ENCODE measurements around the gene INCENP. TPM values are rescaled to one million over a fixed set of nuclear protein-coding genes. Genes with fewer than 3 reads are reported as not detected.
"Not testable (repeated sequence)": the region's sequence is repeated elsewhere in the genome, so short reads cannot be mapped to it uniquely, and the experiment has no call there.

INCENP gene
- polyA plus RNA-seq (ENCODE audit: low read depth in 6 of 6): 1 to 10 TPM in 5 of 6 donors, not detected in 1; 1.3 to 2.8 (median 2.0) TPM

DNA sequence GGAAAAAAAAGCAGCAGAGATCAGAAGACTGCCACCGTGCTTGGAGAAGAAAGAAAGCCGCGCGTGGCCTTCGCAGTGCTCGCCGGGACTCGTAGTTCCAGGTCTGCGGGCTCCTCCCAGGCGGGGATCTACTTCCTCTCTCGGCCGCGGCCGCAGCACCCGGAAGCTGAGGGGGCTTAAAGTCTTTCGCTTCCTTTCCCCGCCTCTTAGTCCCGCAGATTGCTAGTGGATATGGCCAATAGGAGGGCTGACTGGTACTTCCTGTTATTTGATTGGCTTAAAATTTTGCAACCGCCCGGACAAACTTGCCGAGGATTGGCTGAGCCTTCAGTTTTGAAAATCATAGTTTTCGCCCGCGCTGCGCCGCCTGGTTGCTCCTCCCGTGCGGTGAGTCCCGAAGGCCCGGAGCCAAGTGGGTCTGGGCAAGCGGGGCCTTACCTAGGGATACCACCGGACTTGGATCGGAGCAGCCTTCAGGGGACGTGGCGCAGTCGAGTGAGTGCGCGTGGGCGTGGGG, at the start of gene INCENP:
TSS of gene INCENP (plus strand) at position 343 of the 517 bp plus-strand sequence. CDS start 4,151 bp downstream, outside the sequence.
- ATAC-seq (ENCODE audit: low read depth in 2 of 2) (peak; percentile 99), DNase-seq (peak; percentile 96)
- H3K27ac Mint-ChIP-seq: peak within 1 kb of the TSS; percentile 80 to 98 (median 88)
- H3K4me3 Mint-ChIP-seq: peak within 1 kb of the TSS; percentile 93 to 99 (median 96)
- H3K27me3 Mint-ChIP-seq: no peaks in the 10 kb centered on the region
- H3K36me3 Mint-ChIP-seq: peaks cover 0 to 5% of the 10 kb centered on the region in 2 donors
- H3K9me3 Mint-ChIP-seq: no peaks in the 10 kb centered on the region
- H3K4me1 Mint-ChIP-seq: peaks cover 19 to 34% (median 24%) of the 10 kb centered on the region in 3 donors

GRCh38 chr11:62075438-62075837, 48.4 kb upstream of the INCENP start:
- H3K9me3 Mint-ChIP-seq: no peaks in the 10 kb centered on the region
- H3K36me3 Mint-ChIP-seq: no peaks in the 10 kb centered on the region
- no peak for DNase-seq
- H3K4me3 Mint-ChIP-seq: no peak overlapping the region
- no peak for ATAC-seq (ENCODE audit: low read depth in 2 of 2)
- peaks cover 0 to 3% (median 2%) of the 10 kb centered on the region in 3 donors for H3K27me3 Mint-ChIP-seq
- H3K27ac Mint-ChIP-seq: peak overlapping the region in 3 of 6 donors; percentile 28 to 78 (median 33)
- no peaks in the 10 kb centered on the region for H3K4me1 Mint-ChIP-seq

DNA sequence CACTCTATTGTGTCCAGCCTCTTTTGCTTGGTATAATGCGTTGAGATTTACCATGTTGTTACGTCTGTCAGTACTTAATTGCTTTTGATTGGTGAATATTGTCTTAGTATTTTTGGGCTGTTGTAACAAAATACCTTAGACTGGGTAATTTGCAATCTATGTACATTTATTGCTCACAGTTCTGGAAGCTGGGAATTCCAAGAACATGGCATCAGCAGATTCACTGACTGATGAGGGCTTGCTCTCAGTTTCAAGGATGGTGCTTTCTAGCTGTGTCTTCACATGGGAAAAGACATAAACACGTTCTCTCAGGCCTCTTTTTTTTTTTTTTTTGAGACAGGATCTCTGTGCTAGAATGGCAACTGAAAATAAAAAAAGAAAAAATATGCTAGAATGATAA, 46.7 kb upstream of the INCENP start:
- Mint-ChIP-seq H3K9me3 (no peaks in the 10 kb centered on the region), H3K4me3 (no peak overlapping the region), H3K27me3 (peaks cover 0 to 5% (median 5%) of the 10 kb centered on the region in 3 donors), H3K27ac (peak overlapping the region in 1 of 6 donors; percentile 32), H3K4me1 (peaks cover 0 to 8% (median 6%) of the 10 kb centered on the region in 3 donors), H3K36me3 (no peaks in the 10 kb centered on the region)
- no peak for ATAC-seq (ENCODE audit: low read depth in 2 of 2)
- no peak for DNase-seq

- ATAC-seq (ENCODE audit: low read depth in 2 of 2) (peak; percentile 76 to 82), DNase-seq (peak; percentile 74)
- H3K27ac Mint-ChIP-seq: peak overlapping the region in 4 of 6 donors; percentile 21 to 86 (median 76)
- no peaks in the 10 kb centered on the region for H3K36me3 Mint-ChIP-seq
- no peaks in the 10 kb centered on the region for H3K9me3 Mint-ChIP-seq
- H3K4me1 Mint-ChIP-seq: peaks cover 0 to 8% (median 6%) of the 10 kb centered on the region in 3 donors
- peak overlapping the region in 7 of 8 donors; percentile 7 to 73 (median 35) for H3K4me3 Mint-ChIP-seq
- peaks cover 0 to 5% (median 5%) of the 10 kb centered on the region in 3 donors for H3K27me3 Mint-ChIP-seq
Measured at GRCh38 chr11:62081378-62082291, 42.2 kb upstream of the INCENP start.

- no peak for DNase-seq
- ATAC-seq (ENCODE audit: low read depth in 2 of 2): no peak
- peak overlapping the region in 4 of 6 donors; percentile 21 to 86 (median 76) for H3K27ac Mint-ChIP-seq
- no peaks in the 10 kb centered on the region for H3K9me3 Mint-ChIP-seq
- peak overlapping the region in 5 of 8 donors; percentile 7 to 73 (median 39) for H3K4me3 Mint-ChIP-seq
- no peaks in the 10 kb centered on the region for H3K36me3 Mint-ChIP-seq
- H3K4me1 Mint-ChIP-seq: peaks cover 0 to 8% (median 6%) of the 10 kb centered on the region in 3 donors
- H3K27me3 Mint-ChIP-seq: peaks cover 0 to 5% (median 5%) of the 10 kb centered on the region in 3 donors
Measured at GRCh38 chr11:62082292-62082657, 41.5 kb upstream of the INCENP start.

- DNase-seq; H3K27me3 Mint-ChIP-seq; H3K4me3 Mint-ChIP-seq; H3K36me3 Mint-ChIP-seq; ATAC-seq (ENCODE audit: low read depth in 2 of 2); H3K4me1 Mint-ChIP-seq: not testable (repeated sequence)
- peak overlapping the region in 1 of 6 donors; percentile 22 for H3K27ac Mint-ChIP-seq
- peaks cover 0 to 15% (median 8%) of the 10 kb centered on the region in 7 donors for H3K9me3 Mint-ChIP-seq
Measured at GRCh38 chr11:62084801-62085200, 39.0 kb upstream of the INCENP start.

- no peak overlapping the region for H3K4me3 Mint-ChIP-seq
- H3K36me3 Mint-ChIP-seq: no peaks in the 10 kb centered on the region
- no peak overlapping the region for H3K27ac Mint-ChIP-seq
- no peak for DNase-seq
- H3K4me1 Mint-ChIP-seq: no peaks in the 10 kb centered on the region
- ATAC-seq (ENCODE audit: low read depth in 2 of 2): no peak
- peaks cover 0 to 19% (median 10%) of the 10 kb centered on the region in 7 donors for H3K9me3 Mint-ChIP-seq
- peaks cover 0 to 6% (median 0%) of the 10 kb centered on the region in 3 donors for H3K27me3 Mint-ChIP-seq
Measured at GRCh38 chr11:62087694-62088093, 36.1 kb upstream of the INCENP start.

DNA sequence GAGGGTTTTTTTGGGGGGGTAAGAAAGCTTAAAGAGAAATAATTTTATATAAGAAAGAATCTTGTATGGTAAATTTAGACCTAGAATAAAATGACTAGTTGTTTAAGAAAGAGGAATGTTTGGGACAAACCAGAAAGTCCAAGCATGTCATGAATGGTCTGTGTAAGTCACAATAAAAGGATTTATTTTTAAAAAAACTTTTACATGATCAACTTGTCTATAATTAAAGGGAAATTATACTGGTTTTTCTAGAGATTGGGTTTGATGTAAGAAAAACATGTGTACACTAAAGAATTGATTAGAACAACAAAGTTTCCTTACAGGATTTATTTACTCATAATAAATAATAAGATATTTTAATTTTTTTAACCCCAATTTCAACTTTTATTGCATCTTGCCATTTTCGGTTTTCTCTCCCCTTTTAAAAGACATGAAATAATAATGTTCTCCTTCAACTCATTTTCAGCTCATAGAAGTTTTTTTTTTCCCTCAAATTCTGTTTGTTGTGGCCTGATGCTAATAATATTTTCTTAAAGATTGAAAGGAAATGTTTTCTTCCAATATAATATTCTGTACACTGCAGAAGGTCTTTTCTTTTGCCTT, 35.4 kb upstream of the INCENP start:
- no peak for ATAC-seq (ENCODE audit: low read depth in 2 of 2)
- H3K4me1 Mint-ChIP-seq: no peaks in the 10 kb centered on the region
- H3K4me3 Mint-ChIP-seq: no peak overlapping the region
- no peaks in the 10 kb centered on the region for H3K36me3 Mint-ChIP-seq
- DNase-seq: no peak
- no peak overlapping the region for H3K27ac Mint-ChIP-seq
- peaks cover 0 to 6% (median 0%) of the 10 kb centered on the region in 3 donors for H3K27me3 Mint-ChIP-seq
- H3K9me3 Mint-ChIP-seq: peaks cover 0 to 19% (median 10%) of the 10 kb centered on the region in 7 donors

GRCh38 chr11:62103141-62103540, 20.7 kb upstream of the INCENP start:
- Mint-ChIP-seq H3K9me3 (no peaks in the 10 kb centered on the region), H3K27me3 (no peaks in the 10 kb centered on the region), H3K4me3 (no peak overlapping the region), H3K27ac (no peak overlapping the region), H3K36me3 (no peaks in the 10 kb centered on the region), H3K4me1 (peaks cover 4 to 11% (median 6%) of the 10 kb centered on the region in 3 donors)
- ATAC-seq (ENCODE audit: low read depth in 2 of 2) (no peak), DNase-seq (no peak)

- Mint-ChIP-seq H3K27ac (no peak overlapping the region), H3K27me3 (no peaks in the 10 kb centered on the region), H3K4me3 (no peak overlapping the region), H3K36me3 (no peaks in the 10 kb centered on the region), H3K9me3 (no peaks in the 10 kb centered on the region), H3K4me1 (peaks cover 4 to 11% (median 6%) of the 10 kb centered on the region in 3 donors)
- DNase-seq (no peak), ATAC-seq (ENCODE audit: low read depth in 2 of 2) (no peak)
Measured at GRCh38 chr11:62103986-62104385, 19.8 kb upstream of the INCENP start.

DNA sequence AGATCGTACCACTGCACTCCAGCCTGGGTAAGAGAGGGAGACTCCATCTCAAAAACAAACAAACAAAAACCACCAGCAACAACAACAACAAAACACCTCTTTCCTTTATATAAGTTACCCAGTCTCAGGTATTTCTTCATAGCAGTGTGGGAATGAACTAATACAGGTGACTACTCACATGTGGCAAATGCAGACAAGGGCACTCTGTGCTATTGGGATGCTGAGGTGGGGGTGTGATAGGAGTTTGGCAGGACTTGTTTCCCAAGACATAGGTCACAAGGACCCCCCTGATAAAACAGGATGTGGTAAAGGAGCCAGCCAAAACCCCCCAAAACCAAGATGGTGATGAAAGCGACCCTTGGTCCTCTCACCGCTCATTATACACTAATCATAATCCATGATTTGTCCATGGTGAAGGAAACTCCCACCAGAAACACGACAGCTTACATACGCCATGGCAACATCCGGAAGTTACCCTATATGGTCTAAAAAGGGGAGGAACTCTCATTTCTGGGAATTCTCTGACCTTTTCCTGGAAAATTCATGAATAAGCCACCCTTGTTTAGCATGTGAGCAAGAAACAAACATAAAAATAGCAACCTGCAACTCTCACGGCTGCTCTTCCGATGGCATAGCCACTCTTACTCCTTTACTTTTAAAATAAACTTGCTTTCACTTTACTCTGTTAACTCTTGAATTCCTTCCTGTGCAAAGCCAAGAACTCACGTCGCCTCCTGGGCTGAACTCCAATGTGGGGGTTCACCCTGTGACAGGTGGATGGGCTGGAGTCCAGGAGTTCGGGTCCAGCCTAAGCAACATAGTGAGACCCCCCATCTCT, 18.8 kb upstream of the INCENP start:
- peak overlapping the region in 3 of 8 donors; percentile 62 to 79 (median 73) for H3K4me3 Mint-ChIP-seq
- DNase-seq (no peak), ATAC-seq (ENCODE audit: low read depth in 2 of 2) (no peak)
- H3K4me1 Mint-ChIP-seq: peaks cover 4 to 11% (median 6%) of the 10 kb centered on the region in 3 donors
- H3K27me3 Mint-ChIP-seq: peaks cover 0 to 4% (median 0%) of the 10 kb centered on the region in 3 donors
- no peaks in the 10 kb centered on the region for H3K36me3 Mint-ChIP-seq
- peak overlapping the region in 3 of 6 donors; percentile 37 to 94 (median 79) for H3K27ac Mint-ChIP-seq
- no peaks in the 10 kb centered on the region for H3K9me3 Mint-ChIP-seq

DNA sequence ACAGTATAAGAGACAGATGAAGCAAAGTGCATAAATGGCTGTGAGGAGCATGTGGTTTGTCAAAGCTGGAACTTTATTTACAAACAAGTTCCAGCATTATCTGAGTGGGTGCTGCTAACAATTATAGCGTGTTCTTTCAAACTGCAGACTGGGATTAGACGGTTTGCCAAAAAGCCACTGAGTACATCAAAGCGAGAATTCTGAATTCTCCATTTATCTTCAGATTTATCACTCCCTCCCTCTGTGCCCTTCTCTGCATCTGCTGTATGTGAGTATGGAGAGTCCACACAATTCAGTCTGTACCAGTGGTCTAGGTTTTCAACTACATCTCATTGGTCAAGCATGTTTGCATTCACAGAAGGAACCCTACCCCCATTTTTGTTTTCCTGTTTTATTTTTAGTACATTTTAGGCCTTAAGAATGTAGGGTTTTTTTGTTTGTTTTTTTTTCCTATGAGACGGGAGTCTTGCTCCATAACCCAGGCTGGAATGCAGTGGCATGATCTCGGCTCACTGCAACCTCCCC, 18.1 kb upstream of the INCENP start:
- H3K4me1 Mint-ChIP-seq: peaks cover 4 to 11% (median 6%) of the 10 kb centered on the region in 3 donors
- H3K36me3 Mint-ChIP-seq: no peaks in the 10 kb centered on the region
- H3K27ac Mint-ChIP-seq: peak overlapping the region in 4 of 6 donors; percentile 8 to 94 (median 58)
- no peak for ATAC-seq (ENCODE audit: low read depth in 2 of 2)
- H3K4me3 Mint-ChIP-seq: peak overlapping the region in 3 of 8 donors; percentile 62 to 79 (median 73)
- H3K9me3 Mint-ChIP-seq: no peaks in the 10 kb centered on the region
- H3K27me3 Mint-ChIP-seq: peaks cover 0 to 4% (median 0%) of the 10 kb centered on the region in 3 donors
- DNase-seq: no peak
